Measurements from ENCODE around the gene PHF24. TPM values are rescaled to one million over a fixed set of nuclear protein-coding genes. Genes with fewer than 3 reads are reported as not detected.

PHF24 gene
- total RNA-seq, 1 donor from 2014 or later, result 0.11 TPM

DNA sequence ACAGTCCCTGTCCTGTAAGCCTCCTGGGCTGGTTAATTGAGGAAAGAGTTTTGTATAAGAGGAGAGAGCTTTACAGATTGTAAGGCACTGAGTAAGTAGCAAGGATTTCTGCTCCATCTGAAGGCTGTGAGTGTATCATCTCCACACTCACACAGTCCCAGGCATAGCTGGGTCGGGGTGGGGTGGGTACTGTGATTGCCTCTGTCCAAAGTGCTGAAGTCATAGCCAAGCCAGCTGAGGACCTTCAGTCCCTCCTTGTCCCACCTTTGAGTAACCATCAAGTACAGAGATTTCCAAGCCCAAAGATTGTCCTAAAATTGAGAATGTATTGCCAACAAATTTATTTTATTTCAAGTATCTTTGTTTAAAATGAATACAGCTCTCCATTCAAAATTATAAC is 26.0 kb downstream of the PHF24 start:
- TF ChIP-seq CTCF (IDR thresholded peaks at IDR 0.05; ENCODE audit: borderline replicate concordance), result no peak
- intact Hi-C loops (cut with micrococcal nuclease), result no loop called here

GRCh38 chr9:34985311-34985899 is 27.3 kb downstream of the PHF24 start:
- DNase-seq, result peak; percentile 43
- intact Hi-C loops (cut with micrococcal nuclease), result loop anchor here (5.0 kb wide), 1 partner anchor 88 kb away; a partner anchor contains a TSS

More for the DNA sequence above, 26.0 kb downstream of the PHF24 start:
- Histone ChIP-seq H3K4me3 (no peak overlapping the region), H3K9me3 (replicated peaks) (no peaks in the 10 kb centered on the region), H3K4me1 (peaks cover 10% of the 10 kb centered on the region), H3K27me3 (ENCODE audit: low read depth) (no peaks in the 10 kb centered on the region), H3K27ac (replicated peaks) (no peak overlapping the region), H3K36me3 (no peaks in the 10 kb centered on the region)
- no peak for DNase-seq

DNA sequence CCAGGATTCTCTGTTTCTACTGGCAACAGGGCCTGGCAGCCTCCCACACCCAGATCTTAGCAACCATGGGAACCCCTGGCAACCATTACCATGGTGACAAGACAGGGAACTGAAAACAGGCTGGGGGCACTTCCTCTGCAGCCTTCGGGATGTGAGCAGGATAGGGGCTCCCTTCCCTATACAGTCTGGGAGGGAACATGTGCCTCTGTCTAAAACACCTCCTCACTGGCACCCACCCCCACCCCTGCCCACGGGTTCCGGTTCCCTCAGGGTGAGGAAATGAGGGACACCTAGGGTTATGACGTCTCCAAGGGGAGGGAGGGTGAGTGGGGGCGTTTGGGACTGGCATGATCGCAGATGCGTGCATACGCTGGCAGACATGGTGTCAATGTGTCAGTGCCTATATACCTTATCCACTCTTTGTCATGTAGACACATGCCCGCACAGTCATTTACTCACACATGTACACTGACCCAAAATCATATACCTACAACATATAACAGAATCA is 28.5 kb downstream of the PHF24 start:
- intact Hi-C loops (cut with micrococcal nuclease), result loop anchor here (5.0 kb wide), 1 partner anchor 89 kb away; a partner anchor contains a TSS
- H3K4me3 ChIP-seq, result no peak overlapping the region
- DNase-seq, result peak; percentile 36
- TF ChIP-seq CTCF (IDR thresholded peaks at IDR 0.05; ENCODE audit: borderline replicate concordance), result no peak
- H3K27me3 ChIP-seq (ENCODE audit: low read depth), result no peaks in the 10 kb centered on the region
- H3K27ac ChIP-seq (replicated peaks), result no peak overlapping the region
- peaks cover 30% of the 10 kb centered on the region for H3K4me1 ChIP-seq
- no peaks in the 10 kb centered on the region for H3K36me3 ChIP-seq
- no peaks in the 10 kb centered on the region for H3K9me3 ChIP-seq (replicated peaks)

More at GRCh38 chr9:34985311-34985899, 27.3 kb downstream of the PHF24 start:
- H3K36me3 ChIP-seq, result no peaks in the 10 kb centered on the region
- H3K27me3 ChIP-seq (ENCODE audit: low read depth), result no peaks in the 10 kb centered on the region
- peaks cover 19% of the 10 kb centered on the region for H3K4me1 ChIP-seq
- peak; percentile 86 for TF ChIP-seq CTCF (IDR thresholded peaks at IDR 0.05; ENCODE audit: borderline replicate concordance)
- no peak overlapping the region for H3K4me3 ChIP-seq
- no peaks in the 10 kb centered on the region for H3K9me3 ChIP-seq (replicated peaks)
- no peak overlapping the region for H3K27ac ChIP-seq (replicated peaks)

GRCh38 chr9:34987160-34987901 is 29.2 kb downstream of the PHF24 start:
- Histone ChIP-seq H3K27me3 (ENCODE audit: low read depth) (no peaks in the 10 kb centered on the region), H3K27ac (replicated peaks) (no peak overlapping the region), H3K4me1 (peaks cover 38% of the 10 kb centered on the region), H3K4me3 (no peak overlapping the region), H3K36me3 (no peaks in the 10 kb centered on the region), H3K9me3 (replicated peaks) (no peaks in the 10 kb centered on the region)
- intact Hi-C loops (cut with micrococcal nuclease), result loop anchor here (5.0 kb wide), 1 partner anchor 90 kb away; a partner anchor contains a TSS
- TF ChIP-seq CTCF (IDR thresholded peaks at IDR 0.05; ENCODE audit: borderline replicate concordance), result no peak
- DNase-seq, result no peak

DNA sequence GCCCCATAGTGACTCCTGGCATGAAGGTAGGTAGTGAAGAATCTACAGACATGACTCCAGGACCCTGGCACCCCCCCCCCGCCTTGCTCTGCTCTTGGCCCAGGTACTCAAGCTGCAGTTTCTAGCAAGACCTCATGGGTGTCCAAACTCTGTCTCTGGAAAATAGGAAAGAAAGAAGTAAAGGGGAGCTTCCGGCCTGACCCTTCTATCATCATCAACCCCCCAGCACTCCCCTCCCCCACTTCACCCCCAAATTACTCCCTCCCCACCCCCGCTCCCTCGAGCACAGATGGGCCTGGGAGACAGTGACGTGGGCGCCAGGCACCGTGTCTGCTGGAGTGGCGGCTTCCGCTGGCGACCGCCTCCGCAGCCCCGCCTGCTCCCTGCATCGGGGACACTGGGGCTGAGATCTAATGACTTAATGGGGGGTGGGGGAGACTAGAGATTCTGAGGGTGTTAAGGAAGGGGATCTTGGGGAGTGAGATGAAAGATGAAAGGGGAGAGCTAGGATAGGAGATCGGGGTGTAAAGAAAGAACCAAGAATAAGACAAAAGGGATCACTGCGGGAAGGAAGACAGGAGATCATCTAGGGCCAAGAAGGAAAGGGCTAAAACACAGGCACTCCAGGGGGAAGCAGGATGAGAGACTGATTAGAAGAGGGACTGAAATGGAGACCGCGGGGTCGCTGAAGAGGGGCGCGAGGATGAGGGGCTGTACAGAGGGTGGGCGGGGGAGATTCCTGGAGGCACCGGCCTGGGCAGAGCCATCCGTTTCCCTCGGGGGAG is 30.3 kb downstream of the PHF24 start:
- Histone ChIP-seq H3K4me1 (peaks cover 48% of the 10 kb centered on the region), H3K4me3 (peak overlapping the region; percentile 88), H3K27ac (replicated peaks) (peak overlapping the region; percentile 96), H3K36me3 (no peaks in the 10 kb centered on the region), H3K27me3 (ENCODE audit: low read depth) (no peaks in the 10 kb centered on the region), H3K9me3 (replicated peaks) (no peaks in the 10 kb centered on the region)
- no peak for TF ChIP-seq CTCF (IDR thresholded peaks at IDR 0.05; ENCODE audit: borderline replicate concordance)
- intact Hi-C loops (cut with micrococcal nuclease), result loop anchor here (5.0 kb wide), 1 partner anchor 91 kb away; a partner anchor contains a TSS
- DNase-seq, result peak; percentile 51

Data from left ventricle myocardium inferior (tissue), 1 donor.